Measurements from ENCODE around the gene CPNE7. TPM values are rescaled to one million over a fixed set of nuclear protein-coding genes. Genes with fewer than 3 reads are reported as not detected.

CPNE7 gene
- total RNA-seq, 1 donor from 2014 or later, result not detected

DNA sequence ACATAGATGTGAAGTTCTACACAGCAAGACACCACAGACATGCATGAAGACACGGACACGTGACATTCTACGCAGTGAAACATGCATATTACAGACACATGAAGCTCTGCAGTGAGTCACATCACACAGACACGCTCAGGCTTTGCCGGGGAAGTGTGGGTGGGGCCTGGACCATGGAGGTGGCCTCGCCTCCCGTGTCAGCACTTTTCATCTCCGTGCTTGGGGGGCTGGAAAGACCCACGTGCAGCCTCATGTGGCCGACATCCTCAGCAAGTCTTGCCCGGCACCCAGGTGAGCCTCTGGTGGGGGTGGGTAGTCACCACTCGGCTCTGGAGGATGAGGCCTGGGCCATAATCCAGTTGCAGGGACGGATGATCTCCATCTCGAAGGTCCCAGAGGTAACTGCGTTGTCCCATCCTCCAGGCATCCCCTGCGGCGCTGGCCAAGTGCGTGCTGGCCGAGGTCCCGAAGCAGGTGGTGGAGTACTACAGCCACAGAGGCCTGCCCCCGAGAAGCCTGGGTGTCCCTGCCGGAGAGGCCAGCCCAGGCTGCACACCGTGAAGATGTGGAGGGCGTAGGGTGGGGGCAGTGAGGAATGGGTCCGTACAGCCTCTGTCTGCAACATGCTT, 20.6 kb downstream of the CPNE7 start:
- intact Hi-C loops (cut with DNase I), result no loop called here
- ATAC-seq (ENCODE audit: poor library complexity) (no peak), DNase-seq (no peak)

DNA sequence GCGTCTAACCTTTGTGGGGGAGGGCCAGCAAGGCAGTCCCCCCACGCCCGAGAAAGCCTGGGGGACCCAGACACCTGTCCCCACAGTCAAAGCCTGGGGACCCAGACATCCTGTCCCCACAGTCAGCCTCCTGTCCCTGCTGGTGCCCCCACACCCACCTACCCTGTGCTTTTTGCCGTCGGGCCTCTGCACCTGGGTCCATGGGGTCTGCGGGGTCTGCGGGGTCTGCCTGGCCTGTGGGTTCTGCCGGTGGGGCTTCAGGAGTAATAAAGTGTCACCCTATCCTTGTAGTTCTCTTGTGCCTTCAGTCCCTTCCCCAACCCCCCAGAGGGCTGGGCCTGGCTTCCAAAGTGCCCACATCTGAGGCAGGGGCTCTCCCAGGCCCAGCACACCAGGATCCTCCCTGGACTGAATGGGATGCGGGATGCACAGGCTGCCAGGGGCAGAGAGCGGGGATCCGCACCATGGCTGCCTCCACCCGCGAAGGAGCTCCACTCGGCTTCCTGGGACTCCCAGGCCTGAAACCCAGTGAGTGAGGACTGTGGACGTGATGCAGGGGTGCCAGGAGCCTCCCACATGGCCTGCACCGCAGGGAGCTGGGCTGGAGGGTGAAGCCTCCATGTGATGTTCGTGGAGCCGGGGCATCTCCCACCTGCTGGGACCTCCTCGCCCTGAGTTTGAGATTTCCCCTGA, 21.5 kb downstream of the CPNE7 start:
- ATAC-seq (ENCODE audit: poor library complexity), result no peak
- intact Hi-C loops (cut with DNase I), result no loop called here
- no peak for DNase-seq

DNA sequence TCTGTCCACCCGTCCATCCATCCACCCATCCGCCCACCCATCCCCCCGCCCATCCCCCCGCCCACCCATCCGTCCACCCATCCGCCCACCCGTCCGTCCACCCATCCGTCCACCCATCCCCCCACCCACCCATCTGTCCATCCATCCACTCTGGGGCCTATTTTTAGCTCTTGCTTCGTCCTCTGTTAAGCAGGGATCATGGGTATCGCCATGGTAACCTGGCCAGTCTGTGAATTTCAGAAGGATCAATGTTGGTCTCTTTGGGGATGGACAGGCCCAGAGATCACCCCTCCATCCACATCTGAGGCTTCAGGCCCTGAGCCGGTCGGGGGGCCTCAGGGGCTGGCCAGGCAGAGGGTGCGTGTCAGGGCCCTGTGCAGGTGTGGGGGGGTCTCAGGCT, 22.6 kb downstream of the CPNE7 start:
- DNase-seq (no peak), ATAC-seq (ENCODE audit: poor library complexity) (no peak)
- intact Hi-C loops (cut with DNase I), result no loop called here

DNA sequence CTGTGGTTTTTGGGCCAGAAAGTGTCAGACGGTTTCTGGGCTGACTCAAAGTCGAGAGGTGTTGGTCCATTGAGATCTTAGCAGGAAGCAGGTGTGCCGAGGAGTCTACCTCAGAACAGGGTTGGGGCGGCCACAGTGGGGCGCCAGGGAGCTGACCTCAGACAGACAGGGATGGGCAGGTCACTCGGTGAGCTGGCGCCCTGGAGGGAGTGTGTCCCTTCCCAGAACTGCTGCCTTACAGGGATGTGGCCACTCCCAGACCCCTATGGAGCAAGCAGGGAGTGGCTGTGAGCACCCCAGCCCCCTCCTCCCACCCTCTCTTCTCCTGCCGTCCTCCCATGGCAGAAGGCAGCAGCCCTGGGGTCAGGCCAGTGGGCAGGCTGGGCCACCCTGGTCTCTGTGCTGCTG, 23.9 kb downstream of the CPNE7 start:
- intact Hi-C loops (cut with DNase I), result no loop called here
- no peak for DNase-seq
- ATAC-seq (ENCODE audit: poor library complexity), result no peak

DNA sequence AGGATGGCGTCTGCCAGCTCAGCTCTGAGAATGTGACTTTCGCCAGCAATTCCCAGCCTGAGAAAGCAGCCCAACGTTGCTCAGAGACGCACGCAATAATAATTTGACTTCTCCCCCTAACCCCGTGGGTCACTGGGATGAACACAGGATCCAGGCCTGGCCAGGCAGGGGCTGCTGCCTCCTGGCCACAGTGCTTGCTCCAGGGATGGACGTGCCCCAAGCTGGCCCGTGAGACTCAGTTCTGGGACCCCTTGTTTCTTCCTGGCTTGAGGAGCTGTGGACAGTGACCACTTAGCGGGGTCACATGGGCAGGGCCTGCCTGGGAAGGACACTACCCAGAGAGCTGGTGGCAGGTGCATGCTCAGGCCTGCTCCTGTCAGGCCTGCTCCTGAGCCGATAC, 24.3 kb downstream of the CPNE7 start:
- intact Hi-C loops (cut with DNase I), result no loop called here
- ATAC-seq (ENCODE audit: poor library complexity) (no peak), DNase-seq (no peak)

DNA sequence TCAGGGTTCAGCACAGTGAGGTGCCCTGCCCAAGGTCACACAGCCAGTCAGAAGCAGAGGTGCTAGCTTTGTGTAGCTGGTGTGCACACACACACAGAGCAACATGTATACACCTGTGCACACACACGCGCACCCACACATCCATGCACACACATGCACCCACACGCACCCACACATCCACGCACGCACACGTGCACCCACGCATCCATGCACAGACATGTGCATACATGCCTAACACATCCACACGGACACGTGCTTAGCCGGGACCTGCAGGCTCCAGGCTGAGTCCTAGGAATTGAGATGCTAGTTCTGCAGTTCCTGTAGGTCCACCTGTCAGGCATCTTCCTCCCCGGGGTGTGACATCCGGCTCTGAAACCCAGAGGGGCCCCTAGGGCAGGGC, 24.9 kb downstream of the CPNE7 start:
- intact Hi-C loops (cut with DNase I), result no loop called here
- no peak for ATAC-seq (ENCODE audit: poor library complexity)
- DNase-seq, result no peak

DNA sequence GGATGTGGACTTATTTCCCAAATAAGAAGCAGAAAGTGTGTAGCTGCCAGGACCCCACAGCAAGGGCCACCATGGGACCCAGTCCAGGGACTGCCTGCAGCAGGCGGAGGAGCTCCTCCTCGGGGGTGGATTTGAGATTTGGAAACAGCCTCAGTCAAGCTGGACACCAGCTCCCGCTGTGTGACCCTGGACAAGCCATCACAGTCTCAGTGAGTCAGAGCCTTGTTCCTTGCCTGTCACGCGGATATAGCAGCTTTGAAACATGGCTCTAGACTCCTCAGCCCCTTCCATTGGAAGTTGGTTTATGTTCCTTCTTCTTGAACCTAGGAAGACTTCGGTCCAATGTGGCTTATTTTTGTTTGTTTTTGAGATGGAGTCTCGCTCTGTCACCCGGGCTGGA, 25.4 kb downstream of the CPNE7 start:
- intact Hi-C loops (cut with DNase I), result no loop called here
- no peak for ATAC-seq (ENCODE audit: poor library complexity)

DNA sequence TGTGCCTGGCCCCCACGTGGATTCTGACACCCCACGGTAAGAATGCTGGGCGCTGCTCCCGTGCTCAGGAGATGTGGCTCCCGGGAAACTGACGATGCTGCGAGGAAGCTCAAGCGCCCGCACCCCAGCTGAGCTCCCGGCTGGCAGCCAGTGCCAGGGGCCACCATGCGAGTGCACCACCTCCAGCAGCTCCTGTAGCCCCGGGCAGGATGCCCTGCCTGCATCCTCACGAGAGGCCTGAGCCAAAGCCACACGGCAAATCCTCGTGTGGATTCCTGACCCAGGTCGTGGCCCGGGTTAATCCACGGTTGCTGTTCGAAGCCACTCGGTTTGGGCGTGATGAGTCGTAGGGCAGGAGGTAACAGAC, 26.3 kb downstream of the CPNE7 start:
- DNase-seq, result no peak
- intact Hi-C loops (cut with DNase I), result no loop called here
- no peak for ATAC-seq (ENCODE audit: poor library complexity)

More for the DNA sequence above, 25.4 kb downstream of the CPNE7 start:
- no peak for DNase-seq

DNA sequence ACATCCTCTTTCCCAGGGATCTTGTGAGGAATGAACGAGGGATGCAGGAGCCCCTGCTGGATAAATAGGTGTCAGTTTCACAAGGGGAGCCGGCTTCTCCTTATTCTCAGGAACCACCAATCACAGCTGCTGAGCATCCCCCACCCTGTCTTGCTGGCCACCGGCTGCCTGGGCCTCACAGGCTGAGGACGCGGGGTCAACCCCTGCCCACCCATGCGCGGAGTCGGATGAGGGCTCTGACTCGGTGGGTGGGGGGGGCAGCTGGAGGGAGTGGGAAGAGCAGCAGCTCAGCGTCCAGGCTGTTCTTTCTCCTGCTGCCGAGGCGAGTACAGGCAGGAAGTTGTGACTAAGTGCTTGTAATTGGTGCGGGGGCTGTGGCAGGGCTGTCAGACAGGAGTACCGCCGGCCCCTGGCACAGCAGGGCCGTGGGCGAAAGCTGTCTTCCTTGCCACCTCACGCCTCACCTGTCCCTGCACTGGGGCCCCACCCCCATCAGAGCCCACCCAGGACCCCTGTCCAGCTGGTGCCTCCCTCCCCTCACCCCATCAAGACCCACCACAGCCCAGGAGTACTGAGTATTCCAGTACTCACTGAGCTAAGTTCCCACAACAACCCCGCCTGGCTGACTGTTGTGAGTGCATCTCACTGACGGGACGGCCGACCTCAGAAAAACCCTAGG, 26.9 kb downstream of the CPNE7 start:
- intact Hi-C loops (cut with DNase I), result no loop called here
- no peak for DNase-seq
- ATAC-seq (ENCODE audit: poor library complexity), result no peak

DNA sequence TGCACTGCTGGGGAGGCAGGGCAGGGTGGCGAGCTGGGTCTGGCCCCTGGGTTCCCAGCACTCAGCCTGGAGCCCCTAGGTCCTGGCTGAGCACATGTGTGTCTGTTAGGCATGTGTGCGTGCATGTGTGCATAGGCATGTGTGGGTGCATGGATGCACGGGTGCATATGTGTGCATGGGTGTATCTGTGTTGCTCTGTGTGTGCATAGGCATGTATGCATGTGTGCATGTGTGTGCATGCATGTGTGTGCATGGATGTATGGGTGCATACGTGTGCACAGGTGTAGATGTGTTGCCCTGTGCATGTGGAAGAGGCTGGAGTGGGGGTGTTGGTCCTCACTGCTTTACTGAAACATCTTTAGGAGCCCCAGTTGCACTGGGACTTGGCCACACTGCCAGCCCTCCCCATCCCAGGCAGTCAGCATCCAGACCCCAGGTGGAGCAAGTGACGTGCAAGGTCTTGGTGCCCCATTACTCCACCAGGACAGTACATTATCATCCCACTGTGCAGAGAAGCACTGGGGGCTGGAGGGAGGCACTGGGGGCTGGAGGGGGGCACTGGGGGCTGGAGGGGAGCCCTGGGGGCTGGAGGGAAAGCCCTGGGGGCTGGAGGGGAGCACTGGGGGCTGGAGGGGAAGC, 27.5 kb downstream of the CPNE7 start:
- no peak for ATAC-seq (ENCODE audit: poor library complexity)
- no peak for DNase-seq
- intact Hi-C loops (cut with DNase I), result no loop called here

DNA sequence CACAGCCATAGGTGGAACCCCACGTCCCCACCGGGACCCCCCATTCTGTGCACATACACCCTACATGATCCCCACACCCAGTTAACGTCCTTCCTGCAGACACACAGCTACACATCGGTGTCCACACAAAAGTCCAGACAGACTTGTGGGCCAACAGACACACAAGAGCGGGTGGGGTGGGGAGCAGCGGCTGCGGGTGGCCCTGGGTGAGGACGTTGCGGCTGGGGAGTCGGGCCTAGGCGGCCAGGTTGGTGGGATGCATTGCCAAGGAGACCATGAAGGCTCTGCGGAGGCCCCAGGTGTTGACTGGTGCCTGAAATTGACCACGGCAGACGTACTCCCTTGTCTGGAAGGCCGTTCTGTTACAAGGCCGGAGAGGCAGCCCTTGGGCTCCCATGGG, 29.2 kb downstream of the CPNE7 start:
- ATAC-seq (ENCODE audit: poor library complexity), result no peak
- intact Hi-C loops (cut with DNase I), result no loop called here
- DNase-seq, result no peak

DNA sequence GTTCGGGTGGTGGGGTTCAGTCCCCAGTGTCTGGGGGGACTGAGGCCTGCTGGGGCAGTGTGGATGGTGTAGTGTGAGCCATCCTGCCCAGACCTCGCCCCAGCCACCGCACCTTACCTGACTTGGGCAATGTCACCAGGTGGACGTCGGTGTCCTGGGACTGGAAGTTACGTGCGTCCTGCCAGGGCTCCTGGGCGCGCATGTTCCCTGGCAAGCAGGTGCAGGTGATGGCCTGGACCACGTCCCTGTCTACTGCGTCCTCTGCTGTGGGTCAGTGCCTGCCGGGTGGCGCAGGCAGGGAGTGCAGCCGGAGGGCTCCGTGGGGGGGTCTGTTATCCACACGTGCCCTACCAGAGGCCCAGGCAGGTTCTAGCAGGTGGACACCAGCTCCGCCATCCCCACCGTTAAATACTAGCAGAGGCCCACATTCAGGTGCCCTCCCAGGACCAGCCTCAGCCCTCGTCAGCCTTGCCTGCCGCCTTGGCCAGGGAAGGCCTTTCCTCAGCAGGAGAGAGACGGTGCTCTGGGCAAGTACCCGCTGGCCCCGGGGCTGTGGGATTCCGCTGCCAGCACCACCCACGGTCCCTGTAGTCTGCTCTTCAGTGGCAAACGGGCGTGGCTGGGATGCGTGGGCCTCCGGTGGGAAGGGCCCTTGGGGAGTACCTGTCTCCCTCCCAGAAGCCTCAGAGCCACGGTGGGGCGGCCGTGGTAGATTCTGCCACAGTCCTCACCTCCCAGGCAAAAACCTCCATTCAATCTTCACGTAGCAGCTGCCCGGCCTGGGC, 29.8 kb downstream of the CPNE7 start:
- no peak for ATAC-seq (ENCODE audit: poor library complexity)
- intact Hi-C loops (cut with DNase I), result no loop called here

DNA sequence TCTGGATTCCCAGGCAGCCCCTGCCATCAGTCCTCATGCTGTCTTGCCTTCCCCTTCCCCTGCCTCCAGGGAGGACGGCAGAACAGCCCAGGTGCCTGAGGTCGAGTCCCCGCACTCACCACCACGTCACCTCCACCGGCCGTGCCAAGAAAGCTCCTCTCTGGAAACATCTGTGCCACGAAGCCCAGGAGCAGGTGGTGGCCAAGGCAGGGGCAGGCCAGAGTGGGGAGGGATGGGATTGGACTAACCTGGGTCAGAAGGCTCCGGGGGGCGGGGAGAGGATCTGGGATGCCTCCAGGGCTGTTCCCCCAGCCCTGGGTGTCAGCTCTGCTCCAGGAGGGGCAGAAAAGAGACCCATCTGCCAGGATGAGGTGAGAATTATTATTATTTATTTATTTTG, 30.4 kb downstream of the CPNE7 start:
- ATAC-seq (ENCODE audit: poor library complexity) (no peak), DNase-seq (no peak)
- intact Hi-C loops (cut with DNase I), result no loop called here

More for the DNA sequence above, 29.8 kb downstream of the CPNE7 start:
- DNase-seq, result no peak

DNA sequence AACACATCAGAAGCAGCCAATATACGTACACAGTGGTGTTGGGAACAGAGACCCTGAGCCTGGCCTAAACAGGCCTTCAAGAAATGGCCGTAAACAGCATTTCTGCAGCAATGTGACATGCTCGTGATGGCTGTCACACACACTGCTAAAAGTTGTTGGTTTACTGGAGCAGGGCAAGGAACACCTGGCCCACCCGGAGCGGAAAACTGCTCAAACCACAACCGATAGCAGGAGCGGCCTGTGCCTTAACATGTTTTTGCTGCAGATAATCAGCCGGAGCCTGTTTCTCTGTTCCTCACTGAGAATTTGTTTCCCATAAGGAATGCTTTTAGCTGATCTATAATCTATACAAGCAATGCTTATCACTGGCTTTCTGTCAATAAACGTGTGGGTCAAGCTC, 31.9 kb downstream of the CPNE7 start:
- ATAC-seq (ENCODE audit: poor library complexity), result no peak
- no peak for DNase-seq
- intact Hi-C loops (cut with DNase I), result no loop called here

DNA sequence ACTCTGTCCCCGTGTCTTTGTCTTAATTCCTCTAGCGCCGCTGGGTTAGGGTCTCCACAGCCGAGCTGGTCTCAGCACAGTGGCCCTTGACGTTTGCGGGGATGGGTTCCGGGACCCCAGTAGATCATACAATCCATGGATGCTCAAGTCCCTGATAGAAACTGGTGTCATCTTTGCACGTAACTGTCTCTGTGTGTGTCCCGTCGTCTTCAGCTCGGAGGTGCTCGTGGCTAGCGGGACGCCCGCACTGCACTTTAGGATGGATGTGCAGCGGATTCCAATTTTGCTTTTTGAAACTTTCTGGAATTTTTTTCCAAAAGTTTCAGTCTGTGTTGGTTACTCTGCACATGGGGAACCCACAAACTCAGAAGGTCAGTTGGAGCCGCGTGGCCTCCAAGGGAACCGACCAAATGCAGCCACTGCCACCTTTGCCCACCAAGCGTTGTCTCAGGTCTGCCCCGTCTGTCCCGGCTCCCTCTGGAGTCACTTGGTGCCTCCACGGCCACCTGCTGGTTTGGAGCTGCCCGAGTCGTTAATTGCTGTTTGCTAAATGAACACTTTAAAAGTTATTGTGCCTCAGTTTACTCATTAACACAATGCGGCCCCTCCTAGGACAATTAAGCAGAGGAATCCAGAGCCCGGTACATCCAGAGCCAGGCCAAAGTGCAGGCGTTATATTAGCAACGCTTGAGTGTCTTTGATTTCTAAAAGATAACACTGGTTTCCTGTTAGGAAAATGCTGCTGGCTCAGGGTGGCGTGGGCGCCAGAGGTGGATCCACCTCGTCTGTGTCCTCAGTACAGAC, 32.6 kb downstream of the CPNE7 start:
- ATAC-seq (ENCODE audit: poor library complexity) (no peak), DNase-seq (no peak)
- intact Hi-C loops (cut with DNase I), result no loop called here

DNA sequence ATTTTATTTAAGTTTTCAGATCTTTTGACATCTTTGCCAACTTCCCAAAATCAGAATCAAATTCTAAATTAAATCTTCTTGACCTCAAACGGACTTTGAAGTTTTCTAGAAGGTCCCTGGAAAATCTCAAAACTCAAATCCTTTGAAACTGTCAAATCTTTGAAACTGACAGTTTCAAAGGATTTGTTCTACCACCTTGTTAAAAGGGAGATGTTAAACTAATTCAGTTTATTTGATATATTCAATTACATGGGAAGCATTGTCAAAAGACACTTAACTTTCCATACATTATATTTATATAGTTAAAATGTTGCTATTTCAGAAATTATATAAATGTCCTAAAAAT, 34.5 kb downstream of the CPNE7 start:
- intact Hi-C loops (cut with DNase I), result no loop called here
- ATAC-seq (ENCODE audit: poor library complexity) (no peak), DNase-seq (no peak)

DNA sequence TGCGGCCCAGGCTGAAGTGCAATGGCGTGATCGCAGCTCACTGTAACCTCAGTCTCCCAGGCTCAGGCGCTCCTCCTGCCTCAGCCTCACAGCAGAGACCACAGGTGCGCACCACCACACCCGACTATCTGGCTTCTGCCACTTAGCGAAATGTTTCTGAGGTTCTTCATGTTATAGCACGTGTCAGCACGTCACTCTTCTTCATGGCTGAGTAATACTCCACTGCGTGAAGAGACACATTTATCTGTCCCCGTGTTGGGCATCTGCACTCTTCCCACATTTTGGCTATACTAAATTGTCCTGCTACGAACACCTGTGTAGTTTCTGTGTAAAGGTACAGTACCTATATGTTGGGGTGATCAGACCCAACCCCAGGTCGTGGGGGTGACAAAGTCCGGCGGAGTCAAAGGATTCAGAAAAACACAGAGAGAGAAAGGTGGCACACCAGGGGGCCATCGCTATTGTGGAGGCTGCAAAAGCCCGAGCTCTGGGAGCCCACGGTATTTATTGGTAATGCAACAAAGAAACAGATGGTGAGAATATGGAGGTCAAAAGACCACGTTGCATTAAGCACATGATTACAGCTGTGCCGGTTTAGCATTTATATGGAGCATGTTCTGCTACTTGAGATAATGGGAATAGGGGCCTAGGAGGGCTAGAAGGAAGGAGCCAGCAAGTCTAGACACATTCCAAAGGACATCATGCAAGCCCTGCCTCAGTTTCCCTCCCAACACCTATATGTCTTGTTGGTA, 37.0 kb downstream of the CPNE7 start:
- intact Hi-C loops (cut with DNase I), result no loop called here
- ATAC-seq (ENCODE audit: poor library complexity) (no peak), DNase-seq (no peak)

Measured in Right ventricle myocardium superior (tissue), 1 donor.